ENCODE data around the gene HOXD3.

HOXD3 gene

GRCh38 chr2:176121190-176122051, 35.7 kb upstream of the HOXD3 start:
- DNase-seq (ENCODE audit: low read depth): no peak

GRCh38 chr2:176122052-176122682, 34.9 kb upstream of the HOXD3 start:
- DNase-seq (ENCODE audit: low read depth): no peak

- no peak for DNase-seq (ENCODE audit: low read depth)
These were observed 34.3 kb upstream of the HOXD3 start, which contains the start of gene HOXD9 for GRCh38 chr2:176122683-176123410. Gene HOXD9 (plus strand): TSS chr2:176122719. CDS start chr2:176122769, 50 bp downstream.

- DNase-seq (ENCODE audit: low read depth): no peak
These were observed 33.5 kb upstream of the HOXD3 start for GRCh38 chr2:176123411-176124109.

GRCh38 chr2:176124110-176124946, 32.8 kb upstream of the HOXD3 start:
- DNase-seq (ENCODE audit: low read depth): no peak

- no peak for DNase-seq (ENCODE audit: low read depth)
These were observed 31.9 kb upstream of the HOXD3 start for GRCh38 chr2:176124947-176125771.

GRCh38 chr2:176125772-176126054, 31.4 kb upstream of the HOXD3 start:
- DNase-seq (ENCODE audit: low read depth): no peak

- peak; percentile 27 for DNase-seq (ENCODE audit: low read depth)
These were observed 30.0 kb upstream of the HOXD3 start for GRCh38 chr2:176126929-176127773.

- no peak for DNase-seq (ENCODE audit: low read depth)
These were observed 29.4 kb upstream of the HOXD3 start for GRCh38 chr2:176127774-176128072.

GRCh38 chr2:176128172-176128981, 28.7 kb upstream of the HOXD3 start:
- no peak for DNase-seq (ENCODE audit: low read depth)

- DNase-seq (ENCODE audit: low read depth): no peak
These were observed 27.9 kb upstream of the HOXD3 start, which contains the start of gene HOXD8 for GRCh38 chr2:176128982-176129796. Gene HOXD8 (plus strand): TSS chr2:176129705. CDS start chr2:176130367, 662 bp downstream.

GRCh38 chr2:176129813-176130146, 27.3 kb upstream of the HOXD3 start:
- DNase-seq (ENCODE audit: low read depth): no peak

GRCh38 chr2:176130147-176130956, 26.8 kb upstream of the HOXD3 start:
- no peak for DNase-seq (ENCODE audit: low read depth)

GRCh38 chr2:176130957-176131847, 25.9 kb upstream of the HOXD3 start:
- no peak for DNase-seq (ENCODE audit: low read depth)

GRCh38 chr2:176131848-176132158, 25.3 kb upstream of the HOXD3 start:
- no peak for DNase-seq (ENCODE audit: low read depth)

Measured in activated T-helper 1 cell treated with Interleukin-2 at 50 U/mL for 16 hours (primary cell).